T-helper 2 cell (primary cell): ENCODE data around the gene MIPEP.

Experiments
- DNase-seq, 5 experiments: peaks; one replicate each; pipeline versions ENCODE4 v3.0.0 to v3.0.0-alpha.2; 2012 to 2022

MIPEP gene

GRCh38 chr13:23806874-23807526, 82.2 kb downstream of the MIPEP start:
- DNase-seq, result no peak

- DNase-seq, result no peak
Measured at GRCh38 chr13:23805821-23806220, 83.4 kb downstream of the MIPEP start.

DNA sequence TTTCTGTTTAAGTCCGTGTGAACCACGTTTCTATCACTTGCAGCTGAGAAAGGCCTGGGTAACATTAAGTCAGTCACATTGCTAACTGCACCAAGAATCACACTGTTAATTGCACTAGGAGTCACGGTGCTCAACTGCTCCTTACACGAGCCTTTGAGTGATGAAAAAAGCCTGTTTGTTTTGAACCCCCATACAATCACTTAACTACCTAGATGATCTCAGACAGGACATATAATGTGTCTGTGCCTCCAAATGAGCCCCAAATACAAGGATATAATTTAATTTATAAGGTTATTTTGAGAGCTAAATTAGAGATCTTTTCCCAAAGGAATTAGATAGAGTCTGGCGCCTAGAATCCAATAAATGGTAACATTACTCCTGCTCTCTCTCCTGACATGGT, 84.1 kb downstream of the MIPEP start:
- no peak for DNase-seq

DNA sequence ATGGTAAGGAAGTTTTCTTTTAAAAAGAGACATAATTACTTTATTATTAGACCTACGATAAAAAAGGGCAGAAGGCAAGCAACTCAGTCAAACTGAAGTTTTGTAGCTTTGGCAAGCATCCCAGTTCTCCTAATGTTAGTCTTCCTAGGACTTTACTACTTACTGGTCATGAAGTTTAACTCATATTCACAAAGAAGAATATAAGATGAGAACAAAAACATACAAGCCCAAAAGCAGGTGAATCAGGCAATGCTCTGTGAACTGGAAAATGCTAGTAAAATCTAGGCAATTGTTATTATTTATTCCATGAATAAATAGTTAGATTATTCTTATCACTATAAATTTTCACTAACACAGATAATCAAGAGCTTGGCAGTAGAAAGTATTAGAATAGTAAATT, 85.0 kb downstream of the MIPEP start:
- no peak for DNase-seq

- no peak for DNase-seq
Measured at GRCh38 chr13:23801141-23801540, 88.1 kb downstream of the MIPEP start.

DNA sequence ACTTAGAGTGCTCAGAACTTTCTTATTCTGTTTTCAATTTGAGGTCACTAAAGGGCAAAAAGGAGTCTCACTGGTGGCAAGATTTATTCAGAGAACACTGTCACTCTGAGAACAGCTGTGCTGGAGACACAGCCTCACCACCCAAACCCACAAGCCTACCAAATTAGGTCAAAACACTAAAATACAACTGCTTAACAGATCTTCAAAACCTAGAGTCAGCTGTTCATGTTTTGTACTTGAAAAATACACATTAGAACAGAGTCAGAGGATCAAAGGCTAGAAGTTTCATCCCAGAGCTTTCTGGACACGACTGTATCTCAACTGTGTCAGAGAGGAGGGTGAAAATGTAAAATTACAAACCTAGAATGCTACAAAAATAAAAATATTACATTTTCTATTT, 89.3 kb downstream of the MIPEP start:
- DNase-seq, result peak in 1 of 5 experiments; percentile 91

DNA sequence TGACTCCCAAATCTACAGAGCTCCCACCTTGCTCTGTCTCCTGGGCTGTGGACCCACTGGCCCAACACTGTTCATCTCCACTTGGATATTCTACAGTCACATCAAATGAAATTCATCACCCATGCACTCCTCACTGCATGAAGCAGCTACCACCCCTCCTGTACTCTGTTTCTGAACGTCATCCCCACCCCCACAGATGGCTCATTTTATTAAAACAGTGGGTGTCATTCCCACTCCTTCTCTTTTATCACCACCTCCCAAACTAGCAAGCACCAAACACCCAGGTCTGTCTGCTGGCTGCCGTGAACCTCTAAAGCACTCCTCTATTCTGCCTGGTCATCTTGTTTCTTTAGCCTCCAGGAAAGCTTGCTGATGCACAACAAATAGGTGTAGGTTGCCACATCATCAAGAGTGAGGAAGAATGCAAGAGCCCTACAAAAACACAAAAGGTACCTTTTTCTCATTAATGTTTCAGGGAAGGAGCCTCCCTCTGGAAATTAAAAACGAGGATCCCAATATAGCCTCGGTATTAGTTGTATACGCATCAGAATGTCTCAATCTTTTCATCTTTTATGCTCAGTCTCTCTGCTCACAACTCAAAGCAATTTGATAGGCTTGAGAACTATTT, 91.8 kb downstream of the MIPEP start:
- no peak for DNase-seq

DNA sequence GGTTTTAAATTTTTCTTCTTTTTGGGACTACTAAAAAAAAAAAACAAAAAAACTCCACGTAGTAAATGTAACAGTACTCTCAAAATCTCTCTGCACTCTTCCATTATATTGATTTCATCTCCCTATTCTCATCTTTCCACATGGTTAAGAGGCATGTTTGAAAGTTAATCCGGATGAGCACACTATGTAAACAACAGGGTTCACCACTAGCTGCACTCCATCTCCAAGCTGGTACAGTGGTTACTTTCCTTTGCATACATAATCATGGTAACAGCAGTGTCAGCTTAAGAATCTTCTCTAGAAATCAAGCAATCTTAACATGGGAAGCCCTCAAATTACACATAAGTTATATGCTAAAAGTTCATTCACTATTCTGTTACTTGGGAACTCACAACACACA, 92.6 kb downstream of the MIPEP start:
- peak in 1 of 5 experiments; percentile 47 for DNase-seq

- peak in 1 of 5 experiments; percentile 82 for DNase-seq
Measured at GRCh38 chr13:23794267-23795161, 94.7 kb downstream of the MIPEP start.

DNA sequence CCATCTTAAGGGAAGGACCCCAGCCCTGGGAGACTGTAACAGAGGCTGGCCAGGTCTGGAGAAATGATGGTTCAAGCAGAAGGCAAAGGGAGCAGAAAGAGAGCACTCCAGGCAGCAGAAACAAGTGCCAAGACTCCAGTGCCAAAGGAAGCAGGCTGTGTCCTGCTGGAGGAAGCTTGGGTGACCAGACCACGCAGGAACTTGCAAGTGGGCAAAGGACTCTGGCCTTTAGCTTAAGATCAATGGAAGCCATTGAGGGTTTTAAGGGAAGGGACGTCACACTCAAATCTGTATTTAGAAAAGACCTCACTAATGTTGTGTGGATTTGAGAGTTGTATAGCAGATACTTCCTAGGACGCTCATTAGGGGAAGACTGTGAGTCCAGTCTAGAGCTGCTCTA, 95.5 kb downstream of the MIPEP start:
- DNase-seq, result no peak

DNA sequence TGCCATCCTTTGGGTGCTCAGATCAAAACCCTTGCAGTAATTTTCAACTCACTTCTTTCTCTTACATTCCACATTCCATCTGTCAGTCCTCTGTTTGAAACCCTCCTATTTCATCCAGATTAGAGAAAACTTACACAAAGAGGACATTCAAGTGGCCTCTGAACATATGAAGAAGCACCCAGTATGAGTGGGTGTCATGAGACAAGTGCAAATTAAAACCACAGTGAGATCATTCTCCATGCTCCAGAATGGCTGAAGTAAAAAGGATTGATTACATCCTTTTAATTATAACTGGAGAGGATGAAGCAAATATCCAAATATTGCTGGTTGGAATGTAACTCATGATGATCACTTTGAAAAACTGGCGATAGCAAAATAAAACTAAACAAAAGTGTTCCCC, 96.5 kb downstream of the MIPEP start:
- no peak for DNase-seq

DNA sequence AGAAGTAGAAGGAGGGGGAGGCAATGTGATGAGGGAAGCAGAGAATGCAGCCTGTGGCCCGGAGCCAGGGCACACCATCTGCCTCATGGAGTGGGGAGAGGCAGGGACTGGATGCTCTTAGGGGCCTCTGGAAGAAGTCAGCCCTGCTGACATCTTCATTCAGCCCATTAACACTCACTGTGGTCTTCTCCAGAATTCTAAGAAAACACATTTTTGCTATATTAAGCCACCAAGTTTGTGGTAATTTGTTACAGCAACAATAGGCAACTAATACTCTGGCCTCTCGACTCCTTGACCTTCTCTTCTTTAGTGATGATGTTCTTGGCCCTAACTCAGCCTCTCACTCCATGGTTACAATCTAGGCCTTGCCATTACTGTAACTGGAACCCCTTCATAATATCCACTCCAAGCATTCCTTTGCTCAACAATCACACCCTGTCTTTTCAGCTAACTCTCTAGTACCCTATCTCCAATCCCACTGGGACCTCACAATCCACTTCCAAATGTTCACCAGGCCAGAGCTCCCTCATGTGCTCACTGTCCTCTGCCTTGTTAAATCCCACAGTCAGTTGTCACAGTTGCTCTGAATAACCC, 98.5 kb downstream of the MIPEP start:
- no peak for DNase-seq

DNA sequence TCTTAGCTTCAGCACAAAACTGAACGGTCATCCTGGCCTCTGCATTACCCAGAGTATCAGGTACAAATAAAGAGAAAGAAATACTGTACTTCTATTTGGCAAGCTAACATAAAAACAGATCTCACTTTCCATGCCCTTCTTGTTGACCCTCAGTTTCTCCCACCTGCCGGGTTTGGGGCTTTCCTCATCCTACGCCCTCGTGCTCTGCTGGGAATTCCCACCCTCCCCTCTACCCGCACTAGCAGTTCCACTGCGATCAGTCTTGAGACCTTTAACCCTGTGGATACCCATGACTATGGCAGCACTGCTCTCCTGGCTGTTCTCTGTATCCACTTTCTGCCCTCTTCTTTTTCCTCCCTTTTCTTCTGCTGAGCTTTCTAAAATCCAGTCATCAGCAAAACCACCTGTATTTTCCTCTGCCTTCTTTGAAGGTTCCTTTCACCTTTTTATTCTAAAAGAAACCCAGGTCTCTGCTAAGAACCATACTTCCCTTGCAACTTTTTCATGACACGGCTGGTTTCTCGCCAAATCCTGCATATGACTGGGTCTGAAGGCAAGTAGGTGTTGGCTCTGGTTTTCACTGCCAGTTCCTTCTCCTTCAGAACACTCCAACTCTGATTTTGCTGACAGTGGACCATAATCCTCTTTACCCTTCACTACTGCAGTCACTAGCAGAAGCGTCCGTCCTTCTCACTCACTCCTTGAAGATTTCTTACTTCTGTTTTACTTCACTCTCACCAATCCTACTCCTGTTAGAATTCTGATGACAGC, 99.4 kb downstream of the MIPEP start:
- DNase-seq, result no peak

- DNase-seq, result no peak
Measured at GRCh38 chr13:23788459-23788858, 100.7 kb downstream of the MIPEP start.

- DNase-seq, result no peak
Measured at GRCh38 chr13:23787464-23787863, 101.7 kb downstream of the MIPEP start.

DNA sequence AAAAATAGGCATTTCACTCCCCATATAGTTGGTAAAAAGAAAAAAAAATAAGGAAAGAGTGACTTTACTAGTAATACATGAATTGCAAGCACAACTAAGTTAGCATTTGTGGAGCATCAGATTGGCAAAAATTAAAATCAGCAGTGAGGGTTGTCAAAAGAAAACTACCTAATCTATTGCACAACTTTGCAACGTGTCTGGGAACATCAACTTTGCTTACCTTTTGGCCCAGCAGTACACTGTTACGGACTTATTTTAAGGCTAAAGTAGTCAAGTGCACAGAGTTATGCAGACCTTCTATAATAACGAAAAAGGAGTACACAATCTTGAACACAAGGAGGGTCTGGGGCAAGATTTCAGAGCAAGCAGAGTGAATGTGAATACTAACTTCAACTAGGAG, 102.6 kb downstream of the MIPEP start:
- no peak for DNase-seq

DNA sequence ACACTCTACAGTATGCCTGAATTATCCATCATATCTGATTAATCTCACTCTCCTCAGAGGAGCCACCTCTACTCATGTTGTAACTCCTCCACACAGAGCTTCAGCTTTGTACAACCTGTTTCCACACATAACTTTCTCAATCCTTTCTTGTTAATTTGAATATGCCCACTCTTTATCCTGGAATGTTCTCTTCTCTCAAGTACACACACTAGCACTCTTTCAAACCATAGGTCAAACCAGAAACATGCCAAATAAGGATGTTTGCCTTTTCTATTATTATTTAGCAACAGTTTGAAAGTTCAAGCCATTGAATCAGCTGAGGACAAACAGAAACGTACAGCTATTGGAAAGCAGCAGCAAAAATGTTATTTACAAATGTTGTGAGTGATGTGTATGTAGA, 110.3 kb downstream of the MIPEP start:
- DNase-seq, result no peak

DNA sequence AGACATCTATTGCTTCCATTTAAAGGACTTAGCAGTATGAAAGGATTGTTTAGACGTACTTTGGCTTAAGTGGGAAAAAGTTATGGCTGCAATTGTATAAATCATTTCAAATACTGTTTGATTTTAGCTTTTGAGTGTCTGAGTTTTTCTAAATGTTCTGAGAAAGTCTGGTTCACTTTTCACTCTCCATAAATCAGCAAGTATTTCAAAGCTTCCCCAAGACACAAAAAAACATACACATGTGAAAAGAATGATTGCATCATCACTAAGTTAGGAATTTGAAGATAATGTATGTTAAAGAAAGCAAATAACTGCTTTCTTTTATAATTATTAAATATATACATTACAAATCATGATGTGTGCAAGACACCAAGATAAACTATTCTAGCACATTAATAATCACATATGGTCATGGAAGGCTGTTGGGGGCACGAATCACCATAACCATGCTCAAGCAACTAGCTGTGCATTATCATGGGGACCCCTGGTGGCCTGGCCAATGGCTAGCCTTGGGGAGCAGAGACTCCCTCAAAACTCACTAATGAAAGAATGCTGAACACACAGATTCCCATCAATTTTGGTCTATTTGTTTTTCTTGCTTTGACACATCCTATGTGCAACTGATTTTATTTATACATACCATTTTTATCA, 111.1 kb downstream of the MIPEP start:
- peak in 1 of 5 experiments; percentile 19 for DNase-seq

DNA sequence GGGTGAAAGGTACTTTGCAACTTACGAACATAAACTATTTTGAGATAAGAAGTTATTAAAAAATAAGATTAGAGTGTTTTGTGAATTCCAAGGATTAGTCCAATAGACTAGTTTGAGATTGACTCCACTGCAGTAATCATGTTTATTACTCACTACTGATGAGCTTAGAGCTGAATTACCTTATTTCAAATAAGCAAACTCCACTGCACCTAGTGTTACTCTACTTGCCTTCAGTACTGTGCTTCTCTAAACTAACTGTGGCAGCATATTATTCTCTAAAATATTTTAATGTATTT, 111.7 kb downstream of the MIPEP start:
- DNase-seq, result no peak

GRCh38 chr13:23776698-23777574, 112.3 kb downstream of the MIPEP start:
- peak in 1 of 5 experiments; percentile 71 for DNase-seq

GRCh38 chr13:23772717-23773116, 116.5 kb downstream of the MIPEP start:
- DNase-seq, result no peak
